Thoracic aorta (tissue), 2 donors: ENCODE results near the gene SPATA32. TPM values are rescaled to one million over a fixed set of nuclear protein-coding genes. Genes with fewer than 3 reads are reported as not detected.
A peak's percentile ranks its signal among the peaks of the same experiment; 100 is the strongest.

Experiments
- ATAC-seq: fragments of 150-250 bp; one replicate; pipeline ENCODE4 v1.8.0; 2017; ENCODE audit warnings: low read depth; ENCODE audit not compliant: insufficient number of reproducible peaks, low FRiP score
- DNase-seq: peaks from one replicate; pipeline ENCODE4 v3.0.0-alpha.2; 2020; ENCODE audit warnings: low spot score
- H3K27ac ChIP-seq, 2 donors: fragments of 200-600 bp; sonication (generic); 1 replicate in 1 of 2; 2 replicates in 1 of 2; pipeline ENCODE4 v1.5.1; 2016; ENCODE audit warnings: mild to moderate bottlenecking in 2 of 2, moderate library complexity in 2 of 2
- H3K27me3 ChIP-seq: fragments of 200-600 bp; sonication (generic); replicated peaks from 2 replicates; pipeline ENCODE4 v1.6.0; 2016; ENCODE audit warnings: mild to moderate bottlenecking; ENCODE audit not compliant: insufficient read depth
- H3K36me3 ChIP-seq: fragments of 200-600 bp; sonication (generic); one replicate; pipeline ENCODE4 v1.5.1; 2016
- H3K4me1 ChIP-seq, 2 donors: fragments of 200-600 bp; sonication (generic); 1 replicate in 1 of 2; 2 replicates in 1 of 2; pipeline versions ENCODE4 v1.5.1 to v1.6.0; 2016; ENCODE audit warnings: low read depth in 2 of 2, mild to moderate bottlenecking in 1 of 2; ENCODE audit not compliant: control insufficient read depth in 1 of 2
- H3K4me3 ChIP-seq: fragments of 200-600 bp; sonication (generic); 2 replicates; pipeline ENCODE4 v1.5.1; 2016; ENCODE audit warnings: mild to moderate bottlenecking
- H3K9me3 ChIP-seq: fragments of 200-600 bp; sonication (generic); 2 replicates; pipeline ENCODE4 v1.5.1; 2016
- CTCF ChIP-seq: fragments of 200-600 bp; sonication (generic); IDR thresholded peaks from one replicate; pipeline ENCODE4 v1.5.1; 2019; ENCODE audit warnings: antibody characterized with exemption
- total RNA-seq, 2 donors: library from RNA; depleted of rRNA; stranded (reverse); fragments of >200 nt; gene quantifications; one replicate each; pipeline versions ENCODE4 v1.1.0 to v1.2.3, GENCODE V29; 2016

The SPATA32 gene
- total RNA-seq, 2 donors from 2014 or later = not detected

- Histone ChIP-seq H3K4me3 (peak overlapping the region; percentile 70), H3K27ac (peak overlapping the region in 1 of 2 donors; percentile 53), H3K36me3 (no peaks in the 10 kb centered on the region), H3K4me1 (peaks cover 0 to 12% of the 10 kb centered on the region in 2 donors), H3K27me3 (no peaks in the 10 kb centered on the region), H3K9me3 (no peaks in the 10 kb centered on the region)
- ATAC-seq (no peak), DNase-seq (no peak)
- TF ChIP-seq CTCF = no peak
Observed at GRCh38 chr17:45226576-45226975, 35.3 kb downstream of the SPATA32 start.

- Histone ChIP-seq H3K4me1 (peaks cover 0 to 12% of the 10 kb centered on the region in 2 donors), H3K27me3 (no peaks in the 10 kb centered on the region), H3K9me3 (no peaks in the 10 kb centered on the region), H3K36me3 (no peaks in the 10 kb centered on the region), H3K27ac (peak overlapping the region in 1 of 2 donors; percentile 53), H3K4me3 (peak overlapping the region; percentile 70)
- no peak for ATAC-seq
- no peak for TF ChIP-seq CTCF
- peak; percentile 20 for DNase-seq
Observed at GRCh38 chr17:45225964-45226530, 35.8 kb downstream of the SPATA32 start.

GRCh38 chr17:45225051-45225700, 36.7 kb downstream of the SPATA32 start:
- H3K27me3 ChIP-seq = no peaks in the 10 kb centered on the region
- DNase-seq (no peak), ATAC-seq (no peak)
- peaks cover 0 to 12% of the 10 kb centered on the region in 2 donors for H3K4me1 ChIP-seq
- peak overlapping the region; percentile 70 for H3K4me3 ChIP-seq
- peak overlapping the region in 1 of 2 donors; percentile 12 for H3K27ac ChIP-seq
- TF ChIP-seq CTCF = no peak
- H3K36me3 ChIP-seq = no peaks in the 10 kb centered on the region
- H3K9me3 ChIP-seq = no peaks in the 10 kb centered on the region

GRCh38 chr17:45224671-45225050, 37.2 kb downstream of the SPATA32 start:
- Histone ChIP-seq H3K4me1 (peaks cover 0 to 12% of the 10 kb centered on the region in 2 donors), H3K36me3 (no peaks in the 10 kb centered on the region), H3K4me3 (peak overlapping the region; percentile 70), H3K27me3 (no peaks in the 10 kb centered on the region), H3K27ac (peak overlapping the region in 1 of 2 donors; percentile 12), H3K9me3 (no peaks in the 10 kb centered on the region)
- TF ChIP-seq CTCF = no peak
- DNase-seq (no peak), ATAC-seq (no peak)

GRCh38 chr17:45223539-45224528, 38.1 kb downstream of the SPATA32 start:
- Histone ChIP-seq H3K9me3 (no peaks in the 10 kb centered on the region), H3K27ac (no peak overlapping the region), H3K4me1 (peaks cover 0 to 12% of the 10 kb centered on the region in 2 donors), H3K36me3 (no peaks in the 10 kb centered on the region), H3K4me3 (peak overlapping the region; percentile 70), H3K27me3 (no peaks in the 10 kb centered on the region)
- ATAC-seq = no peak
- DNase-seq = no peak
- no peak for TF ChIP-seq CTCF
